ENCODE results near the gene KIF7.
"Not testable (repeated sequence)": the region's sequence is repeated elsewhere in the genome, so short reads cannot be mapped to it uniquely, and the experiment has no call there.

GRCh38 chr15:89580747-89581146 is 74.5 kb downstream of the KIF7 start:
- not testable (repeated sequence) for TF ChIP-seq POLR2A (IDR thresholded peaks at IDR 0.05; ENCODE audit: low read depth, low read length); POU2F2 (IDR thresholded peaks at IDR 0.05; ENCODE audit: low read depth, low read length); POLR2AphosphoS5 (IDR thresholded peaks at IDR 0.05; ENCODE audit: low read depth, low read length); TAF1 (IDR thresholded peaks at IDR 0.05; ENCODE audit: low read depth, low read length); SPI1 (IDR thresholded peaks at IDR 0.05; ENCODE audit: low read depth, low read length); PAX5 (IDR thresholded peaks at IDR 0.05; ENCODE audit: insufficient read depth, low read length, severe bottlenecking)

Measured in GM12891 (cell line).